Measurements from ENCODE around the gene ZBTB42.

ZBTB42 gene

GRCh38 chr14:104784846-104785707, 15.8 kb upstream of the ZBTB42 start:
- Histone ChIP-seq H3K4me3 (ENCODE audit: severe bottlenecking) (no peak overlapping the region), H3K27ac (ENCODE audit: poor library complexity, severe bottlenecking) (no peak overlapping the region), H3K27me3 (ENCODE audit: insufficient read depth, poor library complexity, severe bottlenecking) (no peaks in the 10 kb centered on the region), H3K4me1 (ENCODE audit: insufficient read depth, poor library complexity, severe bottlenecking) (no peaks in the 10 kb centered on the region), H3K36me3 (ENCODE audit: low read depth) (peaks cover 53% of the 10 kb centered on the region), H3K9me3 (ENCODE audit: severe bottlenecking) (no peaks in the 10 kb centered on the region)
- DNase-seq (ENCODE audit: low spot score) = no peak
- TF ChIP-seq CTCF (IDR thresholded peaks at IDR 0.05; ENCODE audit: poor library complexity, severe bottlenecking) = no peak
- ATAC-seq (ENCODE audit: low read depth) = no peak

- peaks cover 51% of the 10 kb centered on the region for H3K36me3 ChIP-seq (ENCODE audit: low read depth)
- H3K27me3 ChIP-seq (ENCODE audit: insufficient read depth, poor library complexity, severe bottlenecking) = no peaks in the 10 kb centered on the region
- ATAC-seq (ENCODE audit: low read depth) (no peak), DNase-seq (ENCODE audit: low spot score) (no peak)
- no peaks in the 10 kb centered on the region for H3K9me3 ChIP-seq (ENCODE audit: severe bottlenecking)
- TF ChIP-seq CTCF (IDR thresholded peaks at IDR 0.05; ENCODE audit: poor library complexity, severe bottlenecking) = no peak
- H3K4me3 ChIP-seq (ENCODE audit: severe bottlenecking) = no peak overlapping the region
- no peak overlapping the region for H3K27ac ChIP-seq (ENCODE audit: poor library complexity, severe bottlenecking)
- H3K4me1 ChIP-seq (ENCODE audit: insufficient read depth, poor library complexity, severe bottlenecking) = no peaks in the 10 kb centered on the region
Observed at GRCh38 chr14:104785708-104786080, 15.2 kb upstream of the ZBTB42 start.

GRCh38 chr14:104786091-104786586, 14.8 kb upstream of the ZBTB42 start:
- H3K27ac ChIP-seq (ENCODE audit: poor library complexity, severe bottlenecking) = no peak overlapping the region
- no peaks in the 10 kb centered on the region for H3K9me3 ChIP-seq (ENCODE audit: severe bottlenecking)
- H3K36me3 ChIP-seq (ENCODE audit: low read depth) = peaks cover 51% of the 10 kb centered on the region
- no peaks in the 10 kb centered on the region for H3K27me3 ChIP-seq (ENCODE audit: insufficient read depth, poor library complexity, severe bottlenecking)
- no peaks in the 10 kb centered on the region for H3K4me1 ChIP-seq (ENCODE audit: insufficient read depth, poor library complexity, severe bottlenecking)
- TF ChIP-seq CTCF (IDR thresholded peaks at IDR 0.05; ENCODE audit: poor library complexity, severe bottlenecking) = no peak
- no peak for ATAC-seq (ENCODE audit: low read depth)
- no peak overlapping the region for H3K4me3 ChIP-seq (ENCODE audit: severe bottlenecking)
- no peak for DNase-seq (ENCODE audit: low spot score)

GRCh38 chr14:104786726-104787675, 13.9 kb upstream of the ZBTB42 start:
- no peak overlapping the region for H3K4me3 ChIP-seq (ENCODE audit: severe bottlenecking)
- TF ChIP-seq CTCF (IDR thresholded peaks at IDR 0.05; ENCODE audit: poor library complexity, severe bottlenecking) = no peak
- no peaks in the 10 kb centered on the region for H3K9me3 ChIP-seq (ENCODE audit: severe bottlenecking)
- H3K27me3 ChIP-seq (ENCODE audit: insufficient read depth, poor library complexity, severe bottlenecking) = no peaks in the 10 kb centered on the region
- H3K27ac ChIP-seq (ENCODE audit: poor library complexity, severe bottlenecking) = no peak overlapping the region
- no peaks in the 10 kb centered on the region for H3K4me1 ChIP-seq (ENCODE audit: insufficient read depth, poor library complexity, severe bottlenecking)
- H3K36me3 ChIP-seq (ENCODE audit: low read depth) = peaks cover 55% of the 10 kb centered on the region
- no peak for DNase-seq (ENCODE audit: low spot score)
- no peak for ATAC-seq (ENCODE audit: low read depth)
